Stimulated activated CD4-positive, alpha-beta T cell treated with anti-CD3 and anti-CD28 coated beads, Interleukin-2, amount 100 ng/mL, for 24 hours (primary cell): ENCODE results near the gene KDM2A.

ENCODE experiments used
- DNase-seq, 2 donors: peaks; one replicate each; pipeline ENCODE4 v3.0.0-alpha.2; 2020

KDM2A gene

GRCh38 chr11:67118801-67119584 lies at the start of gene KDM2A:
Gene KDM2A (plus strand): TSS chr11:67119263. CDS start chr11:67121317, 2,054 bp downstream.
- DNase-seq: peak; percentile 98

DNA sequence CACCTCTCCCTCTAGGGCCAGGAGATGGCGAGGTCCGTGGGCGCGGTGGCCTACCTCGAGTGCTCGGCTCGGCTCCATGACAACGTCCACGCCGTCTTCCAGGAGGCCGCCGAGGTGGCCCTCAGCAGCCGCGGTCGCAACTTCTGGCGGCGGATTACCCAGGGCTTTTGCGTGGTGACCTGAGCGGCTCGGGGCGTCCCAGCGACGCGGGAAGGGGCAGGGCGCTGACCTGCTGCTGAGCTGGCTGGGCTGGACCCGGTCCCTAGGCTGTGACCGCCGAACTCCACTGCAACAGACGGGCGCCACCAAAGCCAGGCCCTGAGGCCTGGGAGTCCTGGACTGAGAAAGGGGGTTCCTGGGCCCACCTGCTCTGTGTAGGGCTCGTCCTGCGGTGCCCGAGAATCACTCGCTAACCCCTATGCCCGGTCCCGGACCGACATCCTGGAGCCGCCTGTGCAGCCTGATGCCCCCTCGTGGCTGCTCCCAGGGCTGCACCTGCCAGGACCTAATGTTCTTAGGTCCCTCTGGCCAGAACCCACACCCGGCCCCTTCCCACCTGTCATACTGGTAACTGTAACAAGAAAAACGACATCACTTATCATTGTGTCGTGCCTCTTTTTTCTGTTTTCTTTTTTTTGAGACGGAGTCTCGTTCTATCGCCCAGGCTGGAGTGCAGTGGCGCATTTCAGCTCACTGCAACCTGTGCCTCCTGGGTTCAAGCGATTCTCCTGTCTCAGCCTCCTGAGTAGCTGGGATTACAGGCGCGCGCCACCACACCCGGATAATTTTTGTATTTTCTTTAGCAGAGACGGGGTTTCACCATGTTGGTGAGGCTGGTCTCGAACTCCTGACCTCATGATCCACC lies 47.4 kb upstream of the KDM2A start:
- peak; percentile 77 to 85 for DNase-seq

GRCh38 chr11:67072295-67072694 lies 46.8 kb upstream of the KDM2A start:
- no peak for DNase-seq

DNA sequence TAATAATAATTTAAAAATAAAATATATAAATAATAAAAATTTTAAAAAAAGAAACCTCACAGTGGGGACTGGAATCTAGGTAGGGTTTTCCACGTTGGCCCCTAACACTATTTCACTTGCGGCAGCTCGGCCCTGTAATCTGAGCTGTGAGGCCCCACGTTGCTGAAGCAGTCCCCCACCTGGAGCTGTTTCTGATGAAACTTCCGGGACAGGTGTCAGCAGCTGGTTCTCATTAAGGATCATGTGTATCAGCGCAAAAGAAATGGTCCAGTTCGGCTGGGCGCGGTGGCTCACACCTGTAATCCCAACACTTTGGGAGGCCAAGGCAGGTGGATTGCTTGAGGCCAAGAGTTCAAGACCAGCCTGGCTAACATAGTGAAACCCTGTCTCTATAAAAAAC lies 45.2 kb upstream of the KDM2A start:
- DNase-seq: no peak

DNA sequence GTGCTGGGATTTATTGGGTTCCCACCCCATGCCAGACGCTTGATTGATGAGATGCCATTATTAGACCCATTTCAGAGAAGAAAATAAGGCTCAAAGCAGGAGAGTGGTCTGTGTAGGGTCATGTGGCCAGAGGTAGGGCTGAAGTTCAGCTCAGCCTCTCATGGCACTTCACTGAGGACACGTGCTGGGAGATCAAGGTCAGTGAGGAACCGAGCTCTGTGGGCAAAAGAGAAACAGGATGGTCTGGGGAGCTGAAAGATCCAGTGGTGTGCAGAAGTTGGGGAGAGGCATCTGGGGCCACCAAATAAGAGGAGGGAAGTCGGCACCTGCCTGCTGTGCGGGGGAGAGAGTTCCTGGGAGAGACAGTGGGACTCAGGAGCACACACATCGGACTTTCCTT lies 42.9 kb upstream of the KDM2A start:
- DNase-seq: no peak

DNA sequence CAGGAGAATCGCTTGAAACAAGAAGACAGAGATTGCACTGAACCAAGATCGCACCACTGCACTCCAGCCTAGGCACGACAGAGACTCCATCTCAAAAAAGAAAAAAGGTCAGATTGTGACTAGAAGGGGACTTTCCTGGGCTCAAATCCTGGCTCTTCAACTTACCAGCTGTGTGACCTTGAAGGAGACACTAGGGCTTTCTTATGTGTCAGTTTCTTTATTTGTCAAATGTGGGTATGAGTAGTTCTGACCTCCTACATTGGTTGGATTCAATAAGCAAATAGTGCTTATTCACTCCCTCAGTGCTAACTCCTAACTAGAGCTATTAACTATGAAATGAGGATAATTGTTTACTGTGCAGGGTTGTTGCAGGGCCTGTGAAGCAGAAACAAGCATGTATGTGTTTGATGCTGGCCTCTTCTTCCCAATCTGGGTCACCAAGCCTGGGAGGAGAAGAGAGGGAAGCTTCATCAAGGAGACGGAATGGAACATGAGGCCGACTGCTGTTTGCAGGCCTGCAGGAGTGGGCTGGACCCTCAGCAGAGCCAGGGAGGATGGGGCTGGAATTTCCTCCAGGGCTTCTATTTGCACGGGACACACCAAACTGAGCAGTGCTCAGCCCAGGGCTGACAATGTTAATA lies 39.9 kb upstream of the KDM2A start:
- DNase-seq: no peak

DNA sequence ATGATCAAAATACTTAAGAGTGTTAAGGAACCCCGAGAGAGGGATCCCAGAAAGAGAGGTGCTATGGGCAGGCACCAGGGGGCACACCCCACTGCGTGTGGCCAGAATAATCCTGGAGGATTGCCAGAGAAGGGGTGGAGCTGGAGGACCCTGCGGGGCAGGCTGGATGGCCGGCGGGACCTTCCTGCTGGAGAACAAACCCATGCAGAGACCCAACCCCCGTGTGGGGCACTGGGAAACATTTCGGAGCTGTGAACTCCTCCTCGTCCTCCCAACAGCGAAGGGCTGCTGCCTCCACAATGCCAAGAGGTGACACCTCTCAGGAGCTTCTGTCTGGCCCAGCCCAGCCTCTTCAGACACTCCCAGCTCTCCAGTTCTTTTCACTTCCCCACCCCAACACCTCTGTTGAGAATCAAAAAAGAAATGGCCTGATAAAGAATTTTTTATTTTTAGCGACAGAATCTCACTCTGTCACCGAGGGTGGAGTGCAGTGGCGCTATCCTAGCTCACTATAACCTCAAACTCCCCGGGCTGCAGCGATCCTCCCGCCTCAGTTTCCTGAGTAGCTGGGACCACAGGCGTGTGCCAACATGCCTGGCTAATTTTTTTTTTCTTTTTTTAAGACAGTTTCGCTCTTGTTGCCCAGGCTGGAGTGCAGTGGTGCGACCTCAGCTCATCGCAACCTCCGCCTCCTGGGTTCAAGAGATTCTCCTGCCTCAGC lies 36.8 kb upstream of the KDM2A start:
- DNase-seq: no peak

GRCh38 chr11:67083786-67084366 lies 35.2 kb upstream of the KDM2A start:
- no peak for DNase-seq

DNA sequence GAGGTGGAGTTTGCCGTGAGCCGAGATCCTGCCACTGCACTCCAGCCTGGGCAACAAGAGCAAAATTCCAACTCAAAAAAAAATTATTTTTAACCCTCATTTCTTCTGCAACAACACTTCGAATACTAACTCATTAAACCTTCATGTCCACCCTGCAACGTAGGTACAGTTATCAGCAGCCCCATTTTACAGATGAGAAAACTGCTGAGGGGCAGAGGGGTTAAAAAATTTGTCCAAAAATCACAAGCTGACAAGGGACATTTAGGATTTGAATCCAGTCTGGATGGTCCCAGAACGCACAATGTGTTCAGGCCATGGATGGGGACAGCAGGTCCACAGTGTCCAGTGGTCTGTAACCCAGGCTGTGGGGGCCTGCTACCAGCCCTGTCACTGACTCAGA lies 33.4 kb upstream of the KDM2A start:
- DNase-seq: no peak

GRCh38 chr11:67090717-67091116 lies 28.3 kb upstream of the KDM2A start:
- no peak for DNase-seq

DNA sequence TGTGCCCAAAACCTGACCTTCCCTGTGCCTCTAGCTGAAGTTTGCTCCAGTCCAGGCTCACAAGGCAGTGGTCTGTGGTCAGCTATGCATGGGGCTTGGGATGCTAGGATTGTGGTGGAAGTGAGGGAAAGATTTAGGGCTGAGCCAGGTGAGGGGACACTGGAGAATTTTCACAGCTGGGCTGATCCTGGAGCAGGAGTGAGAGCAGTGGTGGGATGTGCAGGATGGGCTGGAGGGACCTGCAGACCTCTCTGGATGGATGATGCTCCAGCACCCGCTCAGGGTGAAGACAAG lies 23.9 kb upstream of the KDM2A start:
- DNase-seq: no peak

GRCh38 chr11:67098799-67099429 lies 20.1 kb upstream of the KDM2A start:
- no peak for DNase-seq

- no peak for DNase-seq
These were observed 19.2 kb upstream of the KDM2A start for GRCh38 chr11:67099831-67100324.

- DNase-seq: no peak
These were observed 16.4 kb upstream of the KDM2A start for GRCh38 chr11:67102664-67103063.

DNA sequence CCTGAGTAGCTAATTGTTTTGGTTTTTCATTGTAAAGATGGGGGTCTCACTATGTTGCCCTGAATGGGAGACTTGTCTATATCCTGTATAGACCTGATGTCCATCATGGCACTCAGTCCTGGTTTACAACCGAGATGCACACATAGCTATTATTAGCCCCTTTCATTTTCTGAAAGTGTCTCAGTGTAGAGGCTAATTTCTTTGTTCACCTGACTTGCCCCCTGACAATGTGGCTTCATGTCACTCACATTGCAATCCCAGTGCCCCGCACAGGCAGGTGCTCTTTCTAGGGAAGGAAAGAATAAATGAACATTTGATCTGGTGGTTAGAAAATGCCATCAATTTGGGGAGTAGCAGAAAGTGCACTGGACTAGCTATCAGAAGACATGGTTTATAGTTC lies 13.1 kb upstream of the KDM2A start:
- no peak for DNase-seq

DNA sequence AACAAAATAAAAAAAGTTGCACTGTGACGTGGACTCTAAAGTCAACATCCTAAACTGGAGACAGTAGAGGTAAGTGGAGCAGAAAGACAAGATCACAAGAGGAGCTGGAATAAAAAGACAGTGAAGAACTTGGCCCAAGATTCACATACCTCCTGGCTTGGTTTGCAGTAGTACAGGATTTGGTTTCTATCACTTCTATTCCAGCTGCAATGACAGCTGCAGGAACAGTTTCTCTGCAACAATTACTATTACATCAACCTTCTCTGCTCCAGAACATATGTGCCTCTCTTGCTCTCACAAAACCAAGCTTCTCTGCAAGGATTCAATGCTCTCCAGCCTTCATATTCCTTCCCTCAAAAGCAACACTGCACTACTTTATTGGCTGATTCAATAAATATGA lies 7.8 kb upstream of the KDM2A start:
- no peak for DNase-seq

GRCh38 chr11:67113231-67113721 lies 5.8 kb upstream of the KDM2A start:
- no peak for DNase-seq

GRCh38 chr11:67114275-67114896 lies 4.7 kb upstream of the KDM2A start:
- no peak for DNase-seq

DNA sequence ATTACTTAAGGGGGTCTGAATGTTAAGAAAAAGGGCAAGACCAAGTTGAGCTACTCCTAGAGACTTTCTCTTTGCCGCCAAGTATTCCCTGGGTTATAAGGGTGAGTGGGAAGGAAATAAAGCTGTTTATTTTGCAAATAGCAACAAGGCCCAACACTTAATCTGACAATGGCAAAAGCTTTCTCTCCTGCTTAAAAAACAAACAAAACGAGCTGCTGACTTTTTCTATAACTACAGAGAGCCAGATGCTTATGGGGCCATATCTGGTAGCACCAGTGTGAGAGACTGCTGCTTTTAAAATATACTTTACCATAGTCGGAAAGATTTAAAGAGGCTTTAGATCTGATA lies 2.3 kb upstream of the KDM2A start:
- DNase-seq: no peak

DNA sequence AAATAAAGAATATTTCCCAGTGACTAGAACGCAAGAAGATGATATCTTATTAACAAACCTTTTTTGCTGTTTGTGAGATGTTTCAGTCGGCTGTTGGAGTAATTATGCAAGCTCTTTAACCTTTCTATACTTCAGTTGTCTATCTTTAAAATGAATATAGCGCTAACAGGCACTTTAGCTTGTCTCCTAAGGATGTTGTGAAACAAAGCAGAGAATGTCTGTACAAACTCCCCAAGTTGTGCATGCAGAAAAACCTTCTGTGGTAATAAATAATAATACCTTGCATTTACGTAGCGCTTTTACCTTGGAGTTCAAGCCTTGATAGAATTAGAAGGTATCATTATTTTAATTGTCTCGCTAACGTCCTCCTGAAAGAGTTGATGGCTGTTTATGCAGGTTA lies 1.9 kb upstream of the KDM2A start:
- no peak for DNase-seq

- DNase-seq: peak; percentile 51 to 52
These were observed 1.3 kb upstream of the KDM2A start for GRCh38 chr11:67117672-67118180.
